Ramos (cell line): ENCODE measurements around the gene METTL16.

Experiments used
- in situ Hi-C: fragments of 300-500 bp; cut with MboI; formaldehyde crosslinking; loops from one replicate; pipeline ENCODE4 v1.14.3; 2022; ENCODE audit warnings: low sequenced_read_pairs; ENCODE audit not compliant: unreplicated experiment

The METTL16 gene

DNA sequence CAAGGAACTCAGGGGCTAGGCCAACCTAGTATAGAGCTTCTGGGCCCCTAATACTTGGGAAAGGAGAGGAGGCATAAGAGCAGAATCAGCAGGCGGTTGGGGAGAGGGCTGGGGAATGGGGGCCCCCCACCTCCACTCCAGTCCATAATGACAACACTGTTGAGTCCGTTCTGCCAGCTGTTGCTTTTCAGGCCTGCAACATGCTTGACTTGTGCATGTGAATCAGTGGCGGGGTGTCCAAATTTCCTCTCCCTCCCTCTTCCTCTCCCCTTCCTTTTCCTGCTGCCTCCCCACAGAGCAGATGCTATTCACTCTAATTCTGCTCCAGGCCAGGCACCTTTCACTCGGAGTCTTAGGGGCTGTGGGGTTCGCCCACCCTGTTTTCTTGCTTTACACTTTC, 142.6 kb downstream of the METTL16 start:
- in situ Hi-C loops: no loop called here

DNA sequence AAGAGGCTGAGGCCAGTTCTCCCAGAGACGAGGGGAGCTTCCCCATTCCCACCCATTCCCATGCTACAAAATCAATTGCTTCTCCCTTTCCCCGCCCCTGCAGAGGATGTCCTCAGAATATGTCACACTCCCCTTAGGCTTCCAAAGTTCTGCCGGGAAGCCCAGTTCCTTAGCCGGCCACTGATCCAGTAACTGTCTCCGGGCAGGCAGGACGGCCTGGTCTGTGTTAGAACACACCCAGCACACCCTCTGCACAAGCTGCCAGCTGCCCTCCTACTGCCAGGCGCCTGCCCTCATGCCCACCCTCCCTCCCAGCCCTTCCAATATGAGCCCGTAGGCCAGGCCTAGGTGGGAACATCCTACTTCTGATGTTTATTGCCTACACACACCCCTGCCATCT, 143.3 kb downstream of the METTL16 start:
- in situ Hi-C loops: no loop called here

DNA sequence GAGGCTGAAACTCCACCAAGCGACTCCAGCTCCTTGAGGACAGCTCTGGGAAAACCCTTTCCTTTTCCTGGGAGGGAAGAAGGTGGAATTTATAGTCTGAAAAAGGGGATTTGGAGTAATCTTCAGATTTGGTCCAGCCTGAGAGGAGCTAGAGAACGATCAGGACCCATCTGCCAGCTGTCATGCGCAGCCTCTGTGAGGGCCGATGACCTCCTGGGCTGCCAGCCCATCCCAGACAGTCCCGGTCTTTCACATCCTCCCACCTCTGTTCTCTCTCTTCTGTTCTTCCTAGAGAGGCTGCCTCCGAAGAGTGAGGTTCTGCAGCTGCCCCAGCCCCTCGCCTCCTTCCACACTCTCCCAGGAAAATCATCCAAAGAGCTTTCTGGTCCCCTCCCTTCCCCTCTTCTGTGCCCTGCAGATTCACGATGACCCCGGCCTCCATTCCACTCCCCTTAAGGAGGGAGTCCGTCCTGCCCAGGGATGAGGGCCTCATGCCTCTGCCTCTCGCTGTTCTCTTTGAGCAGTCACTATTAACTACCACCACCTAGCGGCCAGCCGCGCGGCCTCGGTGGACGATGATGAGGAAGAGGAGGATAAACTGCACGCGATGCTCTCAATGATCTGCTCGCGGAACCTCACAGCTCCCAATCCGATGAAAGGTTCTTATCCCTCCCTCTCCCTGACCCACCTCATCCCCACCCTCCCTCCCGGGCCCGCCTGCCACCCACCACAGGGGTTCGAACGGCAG, 144.8 kb downstream of the METTL16 start:
- in situ Hi-C loops: no loop called here
